ENCODE results near the gene FAM228A. TPM values are rescaled to one million over a fixed set of nuclear protein-coding genes. Genes with fewer than 3 reads are reported as not detected.

FAM228A gene
- total RNA-seq, 6 experiments from 2014 or later: not detected

GRCh38 chr2:24205131-24205530, 30.3 kb downstream of the FAM228A start:
- Mint-ChIP-seq H3K4me1 (ENCODE audit: low read depth) (peaks cover 5% of the 10 kb centered on the region; the same call in 1 of the 2 replicates), H3K27ac (no peak overlapping the region), H3K27me3 (ENCODE audit: insufficient read depth) (no peaks in the 10 kb centered on the region; the same call in 1 of the 2 replicates), H3K9me3 (no peaks in the 10 kb centered on the region), H3K4me3 (no peak overlapping the region), H3K36me3 (ENCODE audit: low read depth) (peaks cover 7% of the 10 kb centered on the region; the same call in 1 of the 2 replicates)
- DNase-seq: no peak
- TF ChIP-seq CTCF (IDR thresholded peaks at IDR 0.05): no peak

GRCh38 chr2:24206242-24206641, 31.4 kb downstream of the FAM228A start:
- Mint-ChIP-seq H3K27ac (no peak overlapping the region), H3K36me3 (ENCODE audit: low read depth) (peaks cover 11% of the 10 kb centered on the region), H3K4me1 (ENCODE audit: low read depth) (peaks cover 5% of the 10 kb centered on the region; the same call in 1 of the 2 replicates), H3K27me3 (ENCODE audit: insufficient read depth) (no peaks in the 10 kb centered on the region; the same call in 1 of the 2 replicates), H3K4me3 (no peak overlapping the region), H3K9me3 (no peaks in the 10 kb centered on the region)
- no peak for TF ChIP-seq CTCF (IDR thresholded peaks at IDR 0.05)
- DNase-seq: no peak

- H3K9me3 Mint-ChIP-seq: no peaks in the 10 kb centered on the region
- H3K27ac Mint-ChIP-seq: no peak overlapping the region
- H3K27me3 Mint-ChIP-seq (ENCODE audit: insufficient read depth): no peaks in the 10 kb centered on the region; the same call in 1 of the 2 replicates
- no peak overlapping the region for H3K4me3 Mint-ChIP-seq
- H3K36me3 Mint-ChIP-seq (ENCODE audit: low read depth): peaks cover 12% of the 10 kb centered on the region
- H3K4me1 Mint-ChIP-seq (ENCODE audit: low read depth): peaks cover 5% of the 10 kb centered on the region; the same call in 1 of the 2 replicates
- TF ChIP-seq CTCF (IDR thresholded peaks at IDR 0.05): no peak
- DNase-seq: no peak
Measured at GRCh38 chr2:24206714-24207113, 31.9 kb downstream of the FAM228A start.

GRCh38 chr2:24207359-24207758, 32.5 kb downstream of the FAM228A start:
- Mint-ChIP-seq H3K27ac (no peak overlapping the region), H3K9me3 (no peaks in the 10 kb centered on the region), H3K27me3 (ENCODE audit: insufficient read depth) (no peaks in the 10 kb centered on the region; the same call in 1 of the 2 replicates), H3K4me1 (ENCODE audit: low read depth) (peaks cover 5% of the 10 kb centered on the region; the same call in 1 of the 2 replicates), H3K4me3 (no peak overlapping the region), H3K36me3 (ENCODE audit: low read depth) (peaks cover 12% of the 10 kb centered on the region)
- DNase-seq: no peak
- TF ChIP-seq CTCF (IDR thresholded peaks at IDR 0.05): no peak

- Mint-ChIP-seq H3K27me3 (ENCODE audit: insufficient read depth) (no peaks in the 10 kb centered on the region; the same call in 1 of the 2 replicates), H3K4me1 (ENCODE audit: low read depth) (peaks cover 5% of the 10 kb centered on the region; the same call in 1 of the 2 replicates), H3K27ac (no peak overlapping the region), H3K4me3 (no peak overlapping the region), H3K9me3 (no peaks in the 10 kb centered on the region), H3K36me3 (ENCODE audit: low read depth) (peaks cover 12% of the 10 kb centered on the region)
- no peak for DNase-seq
- no peak for TF ChIP-seq CTCF (IDR thresholded peaks at IDR 0.05)
Measured at GRCh38 chr2:24208490-24208889, 33.6 kb downstream of the FAM228A start.

All from HFFc6 (cell line).